Neural progenitor cell (in vitro differentiated cells): Measurements from ENCODE around the gene CACTIN.

Experiments used
- EZH2phosphoT487 ChIP-seq: fragments of 200-600 bp; sonication (generic); IDR thresholded peaks from 2 replicates; pipeline ENCODE4 v1.6.1; 2017; ENCODE audit warnings: antibody characterized with exemption
- TF ChIP-seq, protein P1 (sequence below): fragments of 200-600 bp; sonication (generic); IDR thresholded peaks from 2 replicates; pipeline ENCODE4 v1.5.1; 2017; ENCODE audit warnings: antibody characterized with exemption, mild to moderate bottlenecking

DNA sequence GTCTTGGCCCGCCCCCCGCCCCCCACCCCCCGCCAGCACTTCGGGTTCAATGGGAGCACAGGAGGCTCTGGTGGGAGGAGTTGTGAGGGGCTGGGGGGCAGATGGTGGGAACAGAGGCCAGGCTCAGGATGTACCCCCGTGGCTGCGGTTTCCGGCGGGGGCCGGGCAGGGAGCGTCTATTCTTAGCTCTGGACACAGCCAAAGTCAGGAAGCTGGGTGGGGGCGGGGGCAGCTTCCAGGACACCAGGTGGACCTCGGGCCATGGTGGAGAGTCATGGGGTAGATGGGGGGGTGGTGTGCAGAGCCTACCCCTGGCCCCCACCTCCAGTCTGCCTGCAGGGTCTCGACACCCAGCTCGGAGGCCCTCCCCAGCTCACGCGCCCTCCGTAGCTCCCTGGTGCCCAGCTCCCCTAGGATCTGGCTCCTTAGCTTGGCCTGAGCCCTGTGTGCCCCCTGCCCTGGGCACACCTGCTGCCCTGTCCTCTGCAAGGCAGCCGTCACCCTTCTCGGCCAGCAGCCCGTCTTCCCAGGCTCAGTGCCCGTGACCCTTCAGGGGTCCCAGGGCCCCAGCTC is 17.8 kb downstream of the CACTIN start:
- TF ChIP-seq, protein P1, sequence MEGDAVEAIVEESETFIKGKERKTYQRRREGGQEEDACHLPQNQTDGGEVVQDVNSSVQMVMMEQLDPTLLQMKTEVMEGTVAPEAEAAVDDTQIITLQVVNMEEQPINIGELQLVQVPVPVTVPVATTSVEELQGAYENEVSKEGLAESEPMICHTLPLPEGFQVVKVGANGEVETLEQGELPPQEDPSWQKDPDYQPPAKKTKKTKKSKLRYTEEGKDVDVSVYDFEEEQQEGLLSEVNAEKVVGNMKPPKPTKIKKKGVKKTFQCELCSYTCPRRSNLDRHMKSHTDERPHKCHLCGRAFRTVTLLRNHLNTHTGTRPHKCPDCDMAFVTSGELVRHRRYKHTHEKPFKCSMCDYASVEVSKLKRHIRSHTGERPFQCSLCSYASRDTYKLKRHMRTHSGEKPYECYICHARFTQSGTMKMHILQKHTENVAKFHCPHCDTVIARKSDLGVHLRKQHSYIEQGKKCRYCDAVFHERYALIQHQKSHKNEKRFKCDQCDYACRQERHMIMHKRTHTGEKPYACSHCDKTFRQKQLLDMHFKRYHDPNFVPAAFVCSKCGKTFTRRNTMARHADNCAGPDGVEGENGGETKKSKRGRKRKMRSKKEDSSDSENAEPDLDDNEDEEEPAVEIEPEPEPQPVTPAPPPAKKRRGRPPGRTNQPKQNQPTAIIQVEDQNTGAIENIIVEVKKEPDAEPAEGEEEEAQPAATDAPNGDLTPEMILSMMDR: no peak
- TF ChIP-seq EZH2phosphoT487: no peak
